Measurements from ENCODE around the gene RASAL2.

RASAL2 gene

DNA sequence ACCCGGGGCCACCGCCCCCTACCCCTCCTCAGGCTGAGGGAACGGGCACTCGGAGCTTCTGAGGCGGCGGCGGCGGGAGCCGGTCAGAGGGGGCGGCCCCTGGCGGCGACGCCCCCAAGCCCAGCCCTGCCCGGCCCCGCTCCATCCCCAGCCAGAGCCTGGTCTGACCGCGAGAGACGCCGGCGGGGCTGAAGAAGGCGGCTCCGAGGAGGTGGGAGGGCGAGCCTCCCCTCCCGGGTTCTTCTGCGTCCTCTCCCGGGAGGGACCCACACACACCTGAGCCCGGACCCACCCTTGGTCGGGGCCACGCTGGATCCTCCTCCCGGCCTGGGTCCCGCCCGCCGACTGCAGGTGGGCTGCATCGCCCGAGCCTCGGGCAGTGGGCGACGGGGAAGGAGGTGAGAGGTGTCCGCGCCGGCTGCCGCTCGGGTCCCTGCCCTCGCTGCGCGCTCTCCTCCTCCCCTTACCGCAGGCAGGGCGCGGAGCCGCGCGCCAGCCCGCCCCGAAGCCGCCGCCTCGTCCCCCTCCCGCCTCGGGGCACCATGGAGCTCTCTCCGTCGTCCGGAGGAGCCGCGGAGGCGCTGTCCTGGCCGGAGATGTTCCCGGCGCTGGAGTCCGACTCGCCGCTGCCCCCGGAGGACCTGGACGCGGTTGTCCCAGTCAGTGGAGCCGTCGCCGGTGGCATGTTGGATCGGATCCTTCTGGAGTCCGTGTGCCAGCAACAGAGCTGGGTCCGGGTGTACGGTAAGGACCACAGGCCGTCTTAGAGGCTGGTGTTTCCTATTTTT is at the start of gene RASAL2:
Gene RASAL2 (plus strand): TSS at position 154 of the 788 bp plus-strand sequence. CDS start 389 bp downstream, at position 543.
- H3K4me3 ChIP-seq (ENCODE audit: low read depth, low read length) = peak within 1 kb of the TSS; percentile 69
- in situ Hi-C loops (cut with HindIII; ENCODE audit: low sequenced_read_pairs) = no loop called here
- peak; percentile 75 for DNase-seq (ENCODE audit: low read depth, low spot score)
- TF ChIP-seq, protein P1, sequence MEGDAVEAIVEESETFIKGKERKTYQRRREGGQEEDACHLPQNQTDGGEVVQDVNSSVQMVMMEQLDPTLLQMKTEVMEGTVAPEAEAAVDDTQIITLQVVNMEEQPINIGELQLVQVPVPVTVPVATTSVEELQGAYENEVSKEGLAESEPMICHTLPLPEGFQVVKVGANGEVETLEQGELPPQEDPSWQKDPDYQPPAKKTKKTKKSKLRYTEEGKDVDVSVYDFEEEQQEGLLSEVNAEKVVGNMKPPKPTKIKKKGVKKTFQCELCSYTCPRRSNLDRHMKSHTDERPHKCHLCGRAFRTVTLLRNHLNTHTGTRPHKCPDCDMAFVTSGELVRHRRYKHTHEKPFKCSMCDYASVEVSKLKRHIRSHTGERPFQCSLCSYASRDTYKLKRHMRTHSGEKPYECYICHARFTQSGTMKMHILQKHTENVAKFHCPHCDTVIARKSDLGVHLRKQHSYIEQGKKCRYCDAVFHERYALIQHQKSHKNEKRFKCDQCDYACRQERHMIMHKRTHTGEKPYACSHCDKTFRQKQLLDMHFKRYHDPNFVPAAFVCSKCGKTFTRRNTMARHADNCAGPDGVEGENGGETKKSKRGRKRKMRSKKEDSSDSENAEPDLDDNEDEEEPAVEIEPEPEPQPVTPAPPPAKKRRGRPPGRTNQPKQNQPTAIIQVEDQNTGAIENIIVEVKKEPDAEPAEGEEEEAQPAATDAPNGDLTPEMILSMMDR (IDR thresholded peaks at IDR 0.05; ENCODE audit: low read depth, low read length) = peak; percentile 6

- in situ Hi-C loops (cut with HindIII; ENCODE audit: low sequenced_read_pairs) = no loop called here
- TF ChIP-seq, protein P1 (IDR thresholded peaks at IDR 0.05; ENCODE audit: low read depth, low read length) = no peak
These were observed 47.2 kb upstream of the RASAL2 start for GRCh38 chr1:178046591-178047270.

DNA sequence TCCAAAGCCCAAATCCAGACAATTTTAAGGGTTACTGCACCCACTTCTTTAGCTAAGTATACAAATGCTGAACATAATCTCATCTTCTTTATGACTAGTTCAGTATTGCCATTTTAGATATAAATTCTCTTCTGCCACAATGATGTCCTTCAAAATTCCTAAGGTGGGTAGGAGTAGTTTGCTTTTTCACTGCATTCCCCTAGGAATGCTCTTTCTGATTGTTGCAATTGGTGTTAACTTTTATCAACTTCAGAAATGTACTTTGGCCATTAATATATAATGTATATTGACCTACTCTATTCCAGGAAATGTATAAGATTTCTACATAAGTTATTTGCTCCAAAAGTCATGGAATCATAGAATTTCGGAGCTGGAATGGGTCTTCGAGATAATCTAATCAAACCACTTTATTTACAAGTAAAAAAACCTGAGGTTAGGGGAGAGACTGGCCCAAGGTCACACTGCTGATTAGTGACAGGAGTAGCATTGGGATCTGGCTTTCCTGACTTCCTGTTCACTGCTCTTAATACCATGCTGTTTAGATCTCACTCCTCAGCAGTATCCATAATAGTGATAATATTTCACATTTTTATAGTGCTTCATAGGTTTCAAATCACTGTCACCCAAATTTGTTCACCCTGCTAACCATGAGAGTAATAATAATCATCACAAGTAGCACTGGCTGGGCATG is 46.4 kb upstream of the RASAL2 start:
- TF ChIP-seq, protein P1 (IDR thresholded peaks at IDR 0.05; ENCODE audit: low read depth, low read length) = no peak
- DNase-seq (ENCODE audit: low read depth, low spot score) = no peak
- H3K4me3 ChIP-seq (ENCODE audit: low read depth, low read length) = no peak overlapping the region
- in situ Hi-C loops (cut with HindIII; ENCODE audit: low sequenced_read_pairs) = no loop called here

More at GRCh38 chr1:178046591-178047270, 47.2 kb upstream of the RASAL2 start:
- no peak for DNase-seq (ENCODE audit: low read depth, low spot score)
- H3K4me3 ChIP-seq (ENCODE audit: low read depth, low read length) = no peak overlapping the region

- TF ChIP-seq, protein P1 (IDR thresholded peaks at IDR 0.05; ENCODE audit: low read depth, low read length) = no peak
- no peak overlapping the region for H3K4me3 ChIP-seq (ENCODE audit: low read depth, low read length)
- DNase-seq (ENCODE audit: low read depth, low spot score) = no peak
- in situ Hi-C loops (cut with HindIII; ENCODE audit: low sequenced_read_pairs) = no loop called here
These were observed 45.5 kb upstream of the RASAL2 start for GRCh38 chr1:178048426-178048825.

DNA sequence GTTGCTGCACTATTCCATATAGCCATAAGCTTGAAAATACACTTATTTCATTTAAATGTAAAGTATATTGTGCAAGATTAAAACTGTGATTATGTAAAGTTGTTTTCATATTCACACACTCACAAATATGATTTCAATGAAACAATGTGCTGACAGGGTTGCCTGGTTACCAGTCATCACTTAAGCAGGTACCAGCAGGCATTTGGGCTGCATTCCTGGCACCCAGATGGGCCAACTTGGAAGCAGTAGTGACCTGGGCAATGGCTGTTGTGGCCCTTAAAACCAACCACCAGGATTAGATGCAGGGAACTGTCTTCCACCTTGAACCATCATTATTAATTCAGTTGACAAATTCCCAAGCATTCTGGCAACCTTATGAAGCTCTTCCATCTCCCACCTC is 45.0 kb upstream of the RASAL2 start:
- no peak for DNase-seq (ENCODE audit: low read depth, low spot score)
- no peak overlapping the region for H3K4me3 ChIP-seq (ENCODE audit: low read depth, low read length)
- TF ChIP-seq, protein P1 (IDR thresholded peaks at IDR 0.05; ENCODE audit: low read depth, low read length) = no peak
- in situ Hi-C loops (cut with HindIII; ENCODE audit: low sequenced_read_pairs) = no loop called here

GRCh38 chr1:178050084-178050483 is 43.8 kb upstream of the RASAL2 start:
- TF ChIP-seq, protein P1 (IDR thresholded peaks at IDR 0.05; ENCODE audit: low read depth, low read length) = no peak
- in situ Hi-C loops (cut with HindIII; ENCODE audit: low sequenced_read_pairs) = no loop called here
- H3K4me3 ChIP-seq (ENCODE audit: low read depth, low read length) = no peak overlapping the region
- DNase-seq (ENCODE audit: low read depth, low spot score) = no peak

Data from astrocyte of the spinal cord (primary cell).